Suprapubic skin (tissue), 4 donors: Measurements from ENCODE around the gene AGAP1.

ENCODE experiments used
- POLR2A ChIP-seq, 2 donors: fragments of 450-650 bp; IDR thresholded peaks; one replicate each; pipeline ENCODE4 v1.6.1; 2017; ENCODE audit warnings: antibody characterized with exemption in 2 of 2, mild to moderate bottlenecking in 2 of 2, moderate library complexity in 2 of 2
- POLR2AphosphoS5 ChIP-seq, 3 donors: sonication (generic); formaldehyde crosslinking; IDR thresholded peaks; one replicate each; pipeline ENCODE4 v1.6.1; 2017; ENCODE audit warnings: antibody characterized with exemption in 3 of 3

- TF ChIP-seq POLR2A (IDR thresholded peaks at IDR 0.05) = no peak
- TF ChIP-seq POLR2AphosphoS5 (IDR thresholded peaks at IDR 0.05) = no peak
Measured at GRCh38 chr2:235813398-235813797, 319.6 kb downstream of the AGAP1 start.
